HG02852 (cell line): ENCODE measurements around the gene SUN1.
"Not testable (repeated sequence)": the region's sequence is repeated elsewhere in the genome, so short reads cannot be mapped to it uniquely, and the experiment has no call there.

Source experiments
- ATAC-seq: cut with Tn5 transposase; IDR thresholded peaks from one replicate; pipeline ENCODE4 v1.9.1; 2021; ENCODE audit warnings: mild to moderate bottlenecking, moderate library complexity; ENCODE audit not compliant: unreplicated experiment

Gene SUN1

GRCh38 chr7:854118-854775, 22.0 kb downstream of the SUN1 start:
- ATAC-seq: no peak

- no peak for ATAC-seq
These were observed 23.6 kb downstream of the SUN1 start for GRCh38 chr7:855686-856369.

- ATAC-seq: no peak
These were observed 24.3 kb downstream of the SUN1 start for GRCh38 chr7:856444-857095.

GRCh38 chr7:857661-858060, 25.4 kb downstream of the SUN1 start:
- ATAC-seq: no peak

- ATAC-seq: no peak
These were observed 27.2 kb downstream of the SUN1 start for GRCh38 chr7:859359-860030.

- ATAC-seq: no peak
These were observed 27.9 kb downstream of the SUN1 start for GRCh38 chr7:860149-860548.

GRCh38 chr7:861222-861621, 28.9 kb downstream of the SUN1 start:
- ATAC-seq: no peak

GRCh38 chr7:862157-862556, 29.9 kb downstream of the SUN1 start:
- ATAC-seq: no peak

GRCh38 chr7:863106-863505, 30.8 kb downstream of the SUN1 start:
- no peak for ATAC-seq

GRCh38 chr7:865921-866320, 33.6 kb downstream of the SUN1 start:
- no peak for ATAC-seq

GRCh38 chr7:867001-867405, 34.7 kb downstream of the SUN1 start:
- ATAC-seq: no peak

GRCh38 chr7:867406-868188, 35.3 kb downstream of the SUN1 start:
- no peak for ATAC-seq

- no peak for ATAC-seq
These were observed 35.9 kb downstream of the SUN1 start for GRCh38 chr7:868189-868486.

GRCh38 chr7:869348-869747, 37.1 kb downstream of the SUN1 start:
- ATAC-seq: no peak

GRCh38 chr7:871900-872537, 39.7 kb downstream of the SUN1 start:
- ATAC-seq: no peak

GRCh38 chr7:872685-873084, 40.4 kb downstream of the SUN1 start:
- not testable (repeated sequence) for ATAC-seq

- no peak for ATAC-seq
These were observed 41.2 kb downstream of the SUN1 start for GRCh38 chr7:873367-874002.

GRCh38 chr7:874031-874749, 41.9 kb downstream of the SUN1 start:
- no peak for ATAC-seq

GRCh38 chr7:875051-875450, 42.8 kb downstream of the SUN1 start:
- ATAC-seq: no peak
